Liver (tissue), 9 donors: ENCODE measurements around the gene BTBD8. TPM values are rescaled to one million over a fixed set of nuclear protein-coding genes. Genes with fewer than 3 reads are reported as not detected.

Experiments
- DNase-seq: peaks from one replicate; pipeline ENCODE4 v3.0.0-alpha.2; 2017; ENCODE audit warnings: low spot score
- H3K27ac ChIP-seq, 2 donors: one replicate each; pipeline ENCODE4 v1.7.0; 2013; ENCODE audit warnings: inconsistent platforms in 2 of 2, low read length in 2 of 2, control low read depth in 1 of 2, low read depth in 1 of 2, mild to moderate bottlenecking in 1 of 2
- H3K27me3 ChIP-seq, 4 donors: one replicate each; pipeline versions ENCODE4 v1.6.1 to v1.7.0; 2013; ENCODE audit warnings: low read length in 3 of 4, inconsistent platforms in 1 of 4, mild to moderate bottlenecking in 1 of 4, moderate library complexity in 1 of 4; ENCODE audit not compliant: control insufficient read depth in 4 of 4, insufficient read depth in 4 of 4
- H3K36me3 ChIP-seq, 4 donors: one replicate each; pipeline versions ENCODE4 v1.6.1 to v1.7.0; 2013; ENCODE audit warnings: low read length in 3 of 4, mild to moderate bottlenecking in 3 of 4, low read depth in 1 of 4, moderate library complexity in 1 of 4; ENCODE audit not compliant: control insufficient read depth in 4 of 4, insufficient read depth in 3 of 4
- H3K4me1 ChIP-seq, 4 donors: one replicate each; pipeline versions ENCODE4 v1.6.1 to v1.7.0; 2013; ENCODE audit warnings: low read length in 3 of 4, mild to moderate bottlenecking in 3 of 4, moderate library complexity in 1 of 4; ENCODE audit not compliant: control insufficient read depth in 4 of 4, insufficient read depth in 4 of 4
- H3K4me3 ChIP-seq, 3 donors: one replicate each; pipeline versions ENCODE4 v1.6.1 to v1.7.0; 2013; ENCODE audit warnings: low read length in 3 of 3, control low read depth in 1 of 3, low read depth in 1 of 3, mild to moderate bottlenecking in 1 of 3
- H3K9ac ChIP-seq, 2 donors: one replicate each; pipeline ENCODE4 v1.7.0; 2013; ENCODE audit warnings: low read length in 2 of 2, mild to moderate bottlenecking in 2 of 2, moderate library complexity in 2 of 2, control low read depth in 1 of 2, low read depth in 1 of 2
- H3K9me3 ChIP-seq, 4 donors: one replicate each; pipeline versions ENCODE4 v1.6.1 to v1.7.0; 2013; ENCODE audit warnings: low read length in 3 of 4; ENCODE audit not compliant: control insufficient read depth in 4 of 4
- ATF3 ChIP-seq: IDR thresholded peaks from 2 replicates; pipeline ENCODE4 v1.6.1; 2016; ENCODE audit warnings: antibody characterized with exemption
- FOXA1 ChIP-seq: IDR thresholded peaks from 2 replicates; pipeline ENCODE4 v1.6.1; 2016; ENCODE audit warnings: antibody characterized with exemption
- FOXA2 ChIP-seq: IDR thresholded peaks from 2 replicates; pipeline ENCODE4 v1.6.1; 2016; ENCODE audit warnings: antibody characterized with exemption
- HNF4A ChIP-seq, 2 donors: conservative IDR thresholded peaks; 2 replicates each; pipeline ENCODE4 v1.6.1; 2016; ENCODE audit warnings: antibody characterized with exemption in 2 of 2, mild to moderate bottlenecking in 2 of 2
- HNF4G ChIP-seq: IDR thresholded peaks from 2 replicates; pipeline ENCODE4 v1.6.1; 2016; ENCODE audit warnings: antibody characterized with exemption
- MAX ChIP-seq: IDR thresholded peaks from 2 replicates; pipeline ENCODE4 v1.6.1; 2016; ENCODE audit warnings: antibody characterized with exemption
- NR2F2 ChIP-seq: IDR thresholded peaks from 2 replicates; pipeline ENCODE4 v1.6.1; 2016; ENCODE audit warnings: antibody characterized with exemption
- RAD21 ChIP-seq, 2 donors: IDR thresholded peaks; 2 replicates each; pipeline ENCODE4 v1.6.1; 2016; ENCODE audit warnings: antibody characterized with exemption in 2 of 2, mild to moderate bottlenecking in 2 of 2
- REST ChIP-seq: IDR thresholded peaks from 2 replicates; pipeline ENCODE4 v1.6.1; 2016; ENCODE audit warnings: antibody characterized with exemption, mild to moderate bottlenecking
- RXRA ChIP-seq, 2 donors: IDR thresholded peaks; 2 replicates each; pipeline ENCODE4 v1.6.1; 2017 to 2018; ENCODE audit warnings: antibody characterized with exemption in 2 of 2, mild to moderate bottlenecking in 1 of 2
- SP1 ChIP-seq: IDR thresholded peaks from 2 replicates; pipeline ENCODE4 v1.6.1; 2018; ENCODE audit warnings: antibody characterized with exemption, mild to moderate bottlenecking
- TAF1 ChIP-seq: conservative IDR thresholded peaks from 2 replicates; pipeline ENCODE4 v1.6.1; 2016; ENCODE audit warnings: antibody characterized with exemption, mild to moderate bottlenecking
- ZBTB33 ChIP-seq: IDR thresholded peaks from 2 replicates; pipeline ENCODE4 v1.6.1; 2016; ENCODE audit warnings: antibody characterized with exemption
- WGBS: extraction: QIAGEN DNeasy Blood & Tissue Kit; methylation state at CpG from one replicate; pipeline ENCODE4 v1.1.7; 2013; 5-methylcytosine and 5-hydroxymethylcytosine counted together
- polyA plus RNA-seq, 2 donors: library from polyadenylated mRNA; stranded (reverse) in 1 of 2; unstranded in 1 of 2; fragments of 200-250 nt in 1 of 2; fragments of >200 nt in 1 of 2; fragmentation: Nextera tagmentation in 1 of 2; extraction: Ambion mirVana in 1 of 2; gene quantifications; one replicate each; pipeline versions ENCODE4 v1.2.1 to v1.2.3, GENCODE V29; 2013 to 2015
- total RNA-seq, 2 donors: library from RNA; depleted of rRNA; stranded (reverse); fragments of >200 nt; gene quantifications; one replicate each; pipeline ENCODE4 v1.2.3, GENCODE V29; 2014
- TF ChIP-seq, protein P1 (sequence below): fragments of 150-350 bp; IDR thresholded peaks from 2 replicates; pipeline ENCODE4 v1.5.1; 2017; ENCODE audit warnings: improper control_type of control experiment, low read depth, low read length; ENCODE audit not compliant: missing input control
- donor health status: healthy.
- donor health status: healthy.
- donor health status: healthy.
- donor health status: healthy.
- donor health status: healthy.

The BTBD8 gene
- total and polyA plus RNA-seq, 4 donors: 0.47 to 1.8 (median 1.1) TPM

GRCh38 chr1:92095874-92096273 lies 15.7 kb downstream of the BTBD8 start (continued):
- TF ChIP-seq, protein P1, sequence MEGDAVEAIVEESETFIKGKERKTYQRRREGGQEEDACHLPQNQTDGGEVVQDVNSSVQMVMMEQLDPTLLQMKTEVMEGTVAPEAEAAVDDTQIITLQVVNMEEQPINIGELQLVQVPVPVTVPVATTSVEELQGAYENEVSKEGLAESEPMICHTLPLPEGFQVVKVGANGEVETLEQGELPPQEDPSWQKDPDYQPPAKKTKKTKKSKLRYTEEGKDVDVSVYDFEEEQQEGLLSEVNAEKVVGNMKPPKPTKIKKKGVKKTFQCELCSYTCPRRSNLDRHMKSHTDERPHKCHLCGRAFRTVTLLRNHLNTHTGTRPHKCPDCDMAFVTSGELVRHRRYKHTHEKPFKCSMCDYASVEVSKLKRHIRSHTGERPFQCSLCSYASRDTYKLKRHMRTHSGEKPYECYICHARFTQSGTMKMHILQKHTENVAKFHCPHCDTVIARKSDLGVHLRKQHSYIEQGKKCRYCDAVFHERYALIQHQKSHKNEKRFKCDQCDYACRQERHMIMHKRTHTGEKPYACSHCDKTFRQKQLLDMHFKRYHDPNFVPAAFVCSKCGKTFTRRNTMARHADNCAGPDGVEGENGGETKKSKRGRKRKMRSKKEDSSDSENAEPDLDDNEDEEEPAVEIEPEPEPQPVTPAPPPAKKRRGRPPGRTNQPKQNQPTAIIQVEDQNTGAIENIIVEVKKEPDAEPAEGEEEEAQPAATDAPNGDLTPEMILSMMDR: no peak
- no peak for TF ChIP-seq RXRA (IDR thresholded peaks at IDR 0.05)
- no peak for TF ChIP-seq SP1

DNA sequence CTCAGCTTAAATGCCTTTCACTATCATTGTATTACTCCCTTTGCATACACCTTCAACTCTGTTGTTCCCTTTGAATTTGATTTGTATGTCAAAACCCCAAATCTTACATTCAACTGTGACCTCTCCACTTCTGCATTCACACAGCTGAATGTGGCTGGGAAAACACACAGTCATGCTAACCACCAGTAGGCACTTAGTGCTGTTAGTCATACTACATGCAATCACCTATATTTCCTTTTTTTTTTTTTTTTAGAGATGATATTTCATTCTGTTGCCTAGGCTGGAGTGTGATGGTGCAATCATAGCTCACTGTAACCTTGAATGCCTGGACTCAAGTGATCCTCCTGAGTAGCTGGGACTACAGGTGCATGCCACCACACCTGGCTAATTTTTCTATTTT lies 16.2 kb downstream of the BTBD8 start:
- H3K9me3 ChIP-seq: no peaks in the 10 kb centered on the region
- H3K4me1 ChIP-seq: no peaks in the 10 kb centered on the region
- no peak overlapping the region for H3K4me3 ChIP-seq
- no peak overlapping the region for H3K27ac ChIP-seq
- H3K27me3 ChIP-seq: no peaks in the 10 kb centered on the region
- TF ChIP-seq RAD21 (IDR thresholded peaks at IDR 0.05) (no peak), MAX (no peak), FOXA1 (no peak), ATF3 (no peak), TAF1 (no peak), REST (no peak), HNF4G (no peak), SP1 (no peak), FOXA2 (no peak)
- no peaks in the 10 kb centered on the region for H3K36me3 ChIP-seq
- no peak for DNase-seq
- no peak overlapping the region for H3K9ac ChIP-seq

DNA sequence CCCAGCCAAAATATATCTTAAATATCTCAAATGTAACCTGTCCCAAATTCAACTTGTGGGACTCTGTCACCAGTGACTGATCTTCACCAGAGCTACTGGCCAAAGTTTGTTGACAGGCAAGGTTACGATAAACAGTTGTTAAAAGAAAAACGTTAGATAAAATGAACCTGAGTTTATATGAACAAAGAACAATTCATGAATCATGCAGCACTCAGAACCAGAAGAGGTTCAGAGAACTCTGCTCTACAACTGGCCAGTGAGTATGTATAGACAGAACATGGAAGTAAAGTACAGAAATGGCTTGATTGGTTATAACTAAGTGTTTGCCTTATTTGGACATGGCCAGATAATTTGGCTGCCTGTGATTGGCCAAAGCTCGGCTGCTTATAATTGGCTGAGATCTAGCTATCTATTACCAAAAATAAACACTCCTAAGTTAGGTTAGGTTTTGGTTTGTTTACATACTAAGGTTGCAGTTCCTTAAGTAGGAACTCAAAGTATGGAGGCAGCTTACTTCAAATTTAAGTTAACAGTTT lies 25.5 kb downstream of the BTBD8 start:
- Histone ChIP-seq H3K27me3 (no peaks in the 10 kb centered on the region), H3K36me3 (peaks cover 0 to 5% (median 3%) of the 10 kb centered on the region in 4 donors), H3K9ac (no peak overlapping the region), H3K4me3 (no peak overlapping the region), H3K27ac (no peak overlapping the region), H3K4me1 (no peaks in the 10 kb centered on the region), H3K9me3 (no peaks in the 10 kb centered on the region)
- no peak for DNase-seq
- 89% methylated on average over 3 of the region's 3 CpGs for whole genome bisulfite sequencing
- TF ChIP-seq ZBTB33: no peak
- TF ChIP-seq HNF4A (conservative IDR thresholded peaks at IDR 0.05): no peak
- TF ChIP-seq RXRA (IDR thresholded peaks at IDR 0.05): no peak
- TF ChIP-seq ATF3: no peak
- TF ChIP-seq FOXA2: no peak
- TF ChIP-seq FOXA1: no peak
- TF ChIP-seq NR2F2: no peak
- TF ChIP-seq SP1: no peak
- TF ChIP-seq MAX: no peak
